ENCODE results near the gene TLX2. TPM values are rescaled to one million over a fixed set of nuclear protein-coding genes. Genes with fewer than 3 reads are reported as not detected.

TLX2 gene
- total and polyA plus RNA-seq, 2 of the 8 experiments (the other 6 are each of a cell fraction or from before 2014, with no cell fraction given), result 0.06 to 0.17 TPM

GRCh38 chr2:74493546-74493945 lies 20.7 kb upstream of the TLX2 start:
- Histone ChIP-seq H2BK20ac (ENCODE audit: low read length) (no peak overlapping the region), H4K91ac (replicated peaks; ENCODE audit: insufficient read length, low read length) (no peak overlapping the region), H3K27ac (ENCODE audit: low read depth, low read length) (no peak overlapping the region), H2BK120ac (replicated peaks; ENCODE audit: low read depth, low read length) (no peak overlapping the region), H2AK5ac (ENCODE audit: low read depth, low read length) (no peak overlapping the region), H4K8ac (ENCODE audit: extremely low read depth, insufficient read depth, low read length) (no peak overlapping the region), H3K18ac (ENCODE audit: extremely low read depth, low read length) (no peak overlapping the region), H3K27me3 (replicated peaks in 1 of 4; ENCODE audit: control insufficient read depth in 3 of 4, extremely low read depth in 1 of 4, insufficient read depth in 3 of 4, low read length in 3 of 4) (peaks cover 24 to 37% (median 36%) of the 10 kb centered on the region in 4 experiments), H3K9me3 (ENCODE audit: insufficient read depth in 2 of 2, low read depth in 1 of 2, low read length in 1 of 2) (no peaks in the 10 kb centered on the region), H2BK12ac (ENCODE audit: low read depth, low read length) (no peak overlapping the region), H3K9ac (replicated peaks in 1 of 4; ENCODE audit: extremely low read depth in 1 of 4, low read depth in 3 of 4, low read length in 3 of 4) (no peak overlapping the region), H3K56ac (replicated peaks; ENCODE audit: insufficient read length, low read depth, low read length) (no peak overlapping the region), H3K23ac (ENCODE audit: insufficient read length) (no peak overlapping the region), H4K20me1 (replicated peaks in 1 of 2; ENCODE audit: control insufficient read depth in 1 of 2, insufficient read depth in 2 of 2, low read length in 2 of 2) (peaks cover 2 to 9% of the 10 kb centered on the region in 2 experiments), H3K14ac (ENCODE audit: insufficient read length) (no peak overlapping the region), H3K4me1 (replicated peaks in 1 of 4; ENCODE audit: control insufficient read depth in 3 of 4, insufficient read depth in 4 of 4, low read length in 3 of 4) (peaks cover 0 to 10% (median 6%) of the 10 kb centered on the region in 4 experiments; a peak in 5 of 7 replicates), H3K4me3 (ENCODE audit: extremely low read depth in 1 of 4, insufficient read depth in 2 of 4, low read depth in 3 of 4, low read length in 4 of 4) (no peak overlapping the region), H3K79me1 (ENCODE audit: low read depth, low read length) (no peaks in the 10 kb centered on the region), H3K4ac (replicated peaks; ENCODE audit: insufficient read length, low read depth, low read length) (no peak overlapping the region), H2BK5ac (ENCODE audit: low read depth, low read length) (no peak overlapping the region), H4K5ac (ENCODE audit: insufficient read length, low read depth, low read length) (no peak overlapping the region), H3K23me2 (ENCODE audit: low read depth, low read length) (peaks cover 10% of the 10 kb centered on the region; the same call in 1 of the 2 replicates), H3K36me3 (ENCODE audit: control insufficient read depth in 2 of 4, insufficient read depth in 4 of 4, low read length in 3 of 4) (peaks cover 7 to 22% (median 18%) of the 10 kb centered on the region in 4 experiments), H2BK15ac (ENCODE audit: low read length) (no peak overlapping the region), H3K4me2 (ENCODE audit: insufficient read depth in 1 of 2, low read depth in 2 of 2, low read length in 2 of 2) (no peak overlapping the region), H3K79me2 (ENCODE audit: control insufficient read depth in 1 of 2, insufficient read depth in 2 of 2, low read length in 2 of 2) (no peaks in the 10 kb centered on the region), H2AFZ (ENCODE audit: low read length) (no peak overlapping the region)
- CTCF ChIA-PET (ENCODE audit: partially characterized antibody), result interaction anchor here (0.7 to 6.9 kb wide), 9 partner anchors 10 to 342 kb away, joined by 3 to 37 read pairs (median 3); partner anchors contain the start of genes CCDC142 and TTC31
- TF ChIP-seq GTF2F1 (IDR thresholded peaks at IDR 0.05; ENCODE audit: borderline replicate concordance, low read depth, low read length) (no peak), JUND (IDR thresholded peaks at IDR 0.05; ENCODE audit: low read length) (no peak), CTBP2 (IDR thresholded peaks at IDR 0.05; ENCODE audit: borderline replicate concordance, insufficient read depth, insufficient read length, low read length) (no peak), BACH1 (IDR thresholded peaks at IDR 0.05; ENCODE audit: low read length) (no peak)
- no peak for DNase-seq (ENCODE audit: low read depth in 1 of 2, low spot score in 2 of 2)
- no peak for FAIRE-seq
- POLR2A ChIA-PET (ENCODE audit: partially characterized antibody), result interaction anchor here (0.8 to 4.6 kb wide), 6 partner anchors 10 to 53 kb away, joined by 3 to 17 read pairs (median 4); partner anchors contain the start of genes CCDC142, PCGF1 and TTC31
- 85% methylated on average over 3 of the region's 3 CpGs; no CpG with 5 or more reads in 1 of the 2 experiments for WGBS, 2 experiments (ENCODE audit: extremely low coverage in 1 of 2, insufficient coverage in 1 of 2, insufficient read length in 1 of 2, insufficient replicate concordance in 2 of 2, low coverage in 1 of 2, low lambda C conversion rate in 2 of 2, missing lambda C conversion rate in 1 of 2)

Measured in H1 (cell line).